ENCODE measurements around the gene SLC4A1.

Gene SLC4A1

DNA sequence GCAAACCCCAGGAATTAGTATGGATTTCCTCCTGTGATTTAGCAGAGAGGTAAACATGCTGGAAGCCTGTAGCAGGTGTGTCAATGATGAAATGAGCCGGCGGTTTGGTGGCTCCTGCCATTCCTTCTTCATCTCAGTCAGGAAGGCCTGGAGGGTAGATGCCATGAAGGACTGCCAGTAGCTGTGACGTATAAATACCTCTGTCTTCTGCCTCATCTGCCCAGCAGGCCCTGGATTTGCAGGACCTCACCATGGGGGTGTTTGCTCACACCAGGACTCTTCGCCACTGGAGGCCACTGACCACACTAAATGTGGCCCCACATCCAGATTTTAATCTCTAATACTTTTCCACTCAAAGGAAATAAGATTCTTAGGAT lies 16.1 kb upstream of the SLC4A1 start:
- in situ Hi-C loops (cut with MboI; ENCODE audit: low sequenced_read_pairs), result no loop called here

- in situ Hi-C loops (cut with MboI; ENCODE audit: low sequenced_read_pairs), result no loop called here
Measured at GRCh38 chr17:44283344-44284023, 15.5 kb upstream of the SLC4A1 start.

DNA sequence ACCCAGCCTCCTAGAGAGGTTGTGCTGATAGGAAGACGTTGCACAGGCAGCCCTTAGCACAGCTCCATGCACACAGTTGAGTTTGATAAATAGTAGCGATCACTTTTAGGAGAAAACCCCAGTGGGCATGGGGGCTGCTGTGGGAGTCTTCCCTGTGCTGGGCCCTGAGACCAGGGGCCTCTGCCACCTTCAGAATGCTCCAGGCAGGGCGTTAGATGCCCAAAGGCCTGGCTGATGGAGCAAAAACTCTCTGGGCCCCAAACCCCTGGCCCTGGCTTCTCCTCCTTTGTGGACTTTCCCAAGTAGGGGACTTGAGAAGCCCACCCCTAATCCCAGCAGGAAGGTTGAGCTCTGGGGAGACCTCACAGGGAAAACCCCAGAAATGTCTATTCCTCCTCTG lies 14.3 kb upstream of the SLC4A1 start:
- in situ Hi-C loops (cut with MboI; ENCODE audit: low sequenced_read_pairs), result no loop called here

- in situ Hi-C loops (cut with MboI; ENCODE audit: low sequenced_read_pairs), result no loop called here
Measured at GRCh38 chr17:44281570-44281969, 13.6 kb upstream of the SLC4A1 start.

GRCh38 chr17:44280392-44280937 lies 12.5 kb upstream of the SLC4A1 start:
- in situ Hi-C loops (cut with MboI; ENCODE audit: low sequenced_read_pairs), result no loop called here

GRCh38 chr17:44279666-44280391 lies 11.9 kb upstream of the SLC4A1 start:
- in situ Hi-C loops (cut with MboI; ENCODE audit: low sequenced_read_pairs), result no loop called here

DNA sequence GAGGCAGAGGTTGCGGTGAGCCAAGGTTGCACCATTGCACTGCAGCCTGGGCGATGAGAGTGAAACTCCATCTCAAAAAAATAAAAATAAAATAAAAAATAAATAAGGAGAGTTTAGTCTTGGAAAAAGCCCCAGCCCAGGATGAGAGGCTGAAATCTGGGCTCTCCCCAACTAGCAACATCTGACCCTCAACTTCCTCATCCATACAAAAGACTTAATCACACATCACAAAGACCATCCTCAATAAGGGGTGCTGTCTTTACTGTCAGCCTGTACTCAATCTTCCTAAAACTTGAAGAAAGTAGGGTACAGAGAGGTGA lies 11.4 kb upstream of the SLC4A1 start:
- in situ Hi-C loops (cut with MboI; ENCODE audit: low sequenced_read_pairs), result no loop called here

DNA sequence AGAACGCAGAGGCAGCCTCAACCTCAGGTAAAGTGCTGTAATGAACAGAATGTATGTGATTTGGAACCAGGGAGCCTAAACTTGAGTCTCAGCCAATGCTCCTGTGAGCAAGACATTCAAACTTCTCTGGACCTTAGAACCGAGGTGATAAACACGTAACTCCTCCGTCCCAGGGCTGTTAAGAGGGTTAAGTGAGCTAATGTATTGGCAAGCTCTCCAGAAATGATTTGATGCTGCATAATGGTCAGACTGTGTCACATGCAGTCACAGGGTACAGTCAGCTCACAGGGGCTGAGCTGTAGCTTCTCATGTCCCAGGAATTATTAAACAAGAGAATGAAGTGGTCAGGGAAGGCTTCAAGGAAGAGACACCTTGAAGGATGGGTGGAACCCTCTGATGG lies 10.0 kb upstream of the SLC4A1 start:
- in situ Hi-C loops (cut with MboI; ENCODE audit: low sequenced_read_pairs), result no loop called here

- in situ Hi-C loops (cut with MboI; ENCODE audit: low sequenced_read_pairs), result no loop called here
Measured at GRCh38 chr17:44273607-44274006, 5.7 kb upstream of the SLC4A1 start.

DNA sequence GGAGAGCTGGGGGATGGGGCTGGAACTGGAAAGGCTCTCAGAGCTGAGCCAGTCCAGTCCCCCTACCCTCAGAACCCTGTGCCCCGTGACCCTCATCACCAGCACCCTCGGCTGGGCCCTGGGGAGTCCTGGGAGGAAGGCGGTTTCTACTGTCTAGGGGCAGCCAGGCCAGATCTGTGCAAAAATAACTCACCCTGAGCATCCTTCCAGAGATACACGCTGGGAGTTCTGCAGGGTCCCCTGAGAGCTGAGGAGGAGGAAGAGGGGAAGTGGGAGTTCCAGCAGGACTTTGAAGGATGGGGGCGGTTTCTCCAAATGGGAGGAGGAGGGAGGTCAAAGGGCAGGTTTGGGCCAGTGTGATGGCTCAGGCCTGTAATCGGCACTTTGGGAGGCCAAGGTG lies 5.0 kb upstream of the SLC4A1 start:
- in situ Hi-C loops (cut with MboI; ENCODE audit: low sequenced_read_pairs), result no loop called here

GRCh38 chr17:44272321-44272951 lies 4.5 kb upstream of the SLC4A1 start:
- in situ Hi-C loops (cut with MboI; ENCODE audit: low sequenced_read_pairs), result no loop called here

DNA sequence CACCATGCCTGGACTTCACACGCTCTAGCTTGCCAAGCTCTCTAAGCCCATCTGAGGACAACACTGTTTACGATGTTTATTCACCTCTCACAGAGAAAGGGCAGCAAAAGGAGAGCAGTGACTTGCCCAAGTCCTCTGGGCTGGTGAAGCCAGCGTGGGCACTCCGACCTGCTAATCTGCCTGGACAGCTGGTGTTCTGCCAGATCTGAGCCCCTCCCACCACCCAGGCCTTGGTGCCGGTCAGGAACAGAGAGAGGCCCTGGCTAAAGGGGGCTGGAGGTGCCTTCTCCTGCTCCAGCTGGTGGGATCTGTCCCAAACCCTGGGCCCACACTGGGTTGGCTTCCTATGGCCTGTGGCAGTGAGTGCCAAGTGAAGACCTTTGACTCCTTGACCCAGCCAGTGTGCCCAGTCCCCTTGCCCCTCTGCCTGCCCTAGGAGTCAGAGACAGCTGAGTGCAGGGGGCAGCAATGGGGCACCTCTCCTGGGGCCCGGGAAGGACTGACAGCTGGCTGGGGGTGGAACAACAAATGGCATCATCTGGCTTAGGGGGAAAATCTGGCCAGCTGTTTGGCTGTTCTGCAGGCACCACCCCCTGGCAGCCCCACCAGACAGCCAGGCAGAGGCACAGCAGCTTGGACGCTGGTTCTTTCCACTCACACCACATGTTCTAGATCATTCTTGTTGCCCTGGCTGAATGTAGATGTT lies 1.8 kb upstream of the SLC4A1 start:
- in situ Hi-C loops (cut with MboI; ENCODE audit: low sequenced_read_pairs), result no loop called here

DNA sequence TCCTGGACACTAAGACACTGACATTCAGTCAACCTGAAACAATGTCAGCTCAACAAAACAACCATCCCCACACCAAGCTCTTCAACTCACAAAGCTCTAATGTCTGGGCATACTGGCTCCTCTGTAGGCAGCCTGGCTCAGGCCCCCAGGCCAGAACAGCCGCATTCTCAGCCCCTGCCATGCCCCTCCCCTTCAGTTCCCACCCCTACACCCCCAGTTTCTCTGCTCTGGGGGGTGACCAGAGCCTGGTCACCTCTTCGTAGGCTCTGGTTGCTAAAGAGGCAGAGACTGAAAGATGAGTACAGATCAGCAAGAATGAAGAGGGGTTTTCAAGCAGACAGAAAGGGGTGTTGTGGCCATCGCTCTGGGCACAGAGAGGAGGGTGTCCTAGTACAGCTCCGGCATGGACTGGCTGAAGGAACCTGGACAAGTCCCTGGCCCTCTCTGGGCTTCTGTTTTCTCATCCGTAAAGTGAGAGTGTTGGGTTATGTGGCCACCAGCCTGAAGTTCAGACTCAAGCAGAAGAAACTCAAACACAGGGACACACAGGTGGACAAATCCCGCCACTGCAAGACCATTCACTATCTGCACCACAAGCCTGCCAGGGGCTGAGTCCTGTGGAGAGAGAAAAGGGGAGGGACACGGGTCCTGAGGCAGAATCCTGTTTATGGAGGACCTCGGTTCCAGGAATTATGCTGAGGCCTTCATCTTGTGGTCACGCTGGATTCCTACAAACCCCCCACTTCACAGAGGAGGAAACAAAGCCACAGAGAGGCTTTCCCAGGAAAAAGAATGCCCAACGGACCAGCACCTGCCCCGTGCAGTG lies 987 bp upstream of the SLC4A1 start:
- in situ Hi-C loops (cut with MboI; ENCODE audit: low sequenced_read_pairs), result no loop called here

DNA sequence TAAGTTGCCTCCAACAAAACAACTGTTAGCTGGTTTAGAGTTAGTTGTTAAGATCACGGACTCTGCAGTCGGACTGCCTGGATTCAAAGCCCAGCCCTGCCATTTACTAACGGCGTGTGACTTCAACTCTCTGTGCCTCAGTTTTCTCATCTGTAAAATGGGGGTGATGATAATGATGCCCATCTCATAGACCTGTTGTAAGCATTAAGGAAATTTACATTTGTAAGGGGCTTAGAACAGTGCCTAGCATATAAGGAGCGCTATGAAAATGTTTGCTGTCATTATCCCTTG lies 825 bp downstream of the SLC4A1 start:
- in situ Hi-C loops (cut with MboI; ENCODE audit: low sequenced_read_pairs), result no loop called here

GRCh38 chr17:44266402-44267164 lies 1.4 kb downstream of the SLC4A1 start:
- in situ Hi-C loops (cut with MboI; ENCODE audit: low sequenced_read_pairs), result no loop called here

DNA sequence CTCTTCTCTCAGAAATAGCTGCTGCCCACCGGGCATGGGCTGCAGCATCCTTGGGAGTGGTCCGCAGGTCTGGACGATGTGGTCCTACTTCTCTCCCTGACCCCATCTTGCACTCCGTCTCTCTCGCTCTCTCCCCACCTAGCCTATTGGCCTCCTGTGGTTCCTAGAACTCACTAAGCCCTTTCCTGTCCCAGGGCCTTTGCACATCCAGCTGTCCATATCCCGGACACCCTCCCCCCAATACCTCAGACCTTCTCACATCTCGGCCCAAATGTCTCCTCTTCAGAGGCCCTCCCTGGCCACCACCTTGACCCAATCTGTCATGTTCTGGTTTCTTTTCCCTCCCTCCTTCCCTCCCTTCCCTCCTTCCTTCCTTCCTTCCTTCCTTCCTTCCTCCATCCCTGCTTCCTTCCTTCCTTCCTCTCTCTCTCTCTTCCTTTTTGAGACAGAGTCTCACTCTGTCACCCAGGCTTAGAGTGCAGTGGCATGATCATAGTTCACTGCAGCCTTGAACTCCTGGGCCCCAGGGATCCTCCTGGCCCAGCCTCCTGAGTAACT lies 4.5 kb downstream of the SLC4A1 start:
- in situ Hi-C loops (cut with MboI; ENCODE audit: low sequenced_read_pairs), result no loop called here

- in situ Hi-C loops (cut with MboI; ENCODE audit: low sequenced_read_pairs), result no loop called here
Measured at GRCh38 chr17:44262654-44263225, 5.2 kb downstream of the SLC4A1 start.

DNA sequence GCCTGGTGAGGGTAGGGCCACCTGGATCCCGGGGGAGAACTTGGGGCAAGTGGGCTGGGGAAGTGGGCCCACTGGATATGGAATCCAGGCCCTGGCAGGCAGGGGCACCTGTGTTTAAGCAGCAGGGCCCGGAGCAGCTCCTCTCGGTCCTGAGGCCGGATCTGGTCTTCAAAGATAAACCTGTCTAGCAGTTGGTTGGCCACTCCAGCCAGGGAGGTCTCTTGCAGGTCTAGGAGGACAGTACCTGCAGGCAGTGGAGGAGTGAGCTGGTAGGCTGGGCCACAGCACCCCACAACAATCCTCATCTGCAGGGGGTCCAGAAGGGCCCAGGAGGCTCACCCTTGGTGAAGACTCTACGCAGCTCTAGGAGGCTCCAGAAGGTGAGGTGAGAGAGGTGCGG lies 7.6 kb downstream of the SLC4A1 start:
- in situ Hi-C loops (cut with MboI; ENCODE audit: low sequenced_read_pairs), result no loop called here

DNA sequence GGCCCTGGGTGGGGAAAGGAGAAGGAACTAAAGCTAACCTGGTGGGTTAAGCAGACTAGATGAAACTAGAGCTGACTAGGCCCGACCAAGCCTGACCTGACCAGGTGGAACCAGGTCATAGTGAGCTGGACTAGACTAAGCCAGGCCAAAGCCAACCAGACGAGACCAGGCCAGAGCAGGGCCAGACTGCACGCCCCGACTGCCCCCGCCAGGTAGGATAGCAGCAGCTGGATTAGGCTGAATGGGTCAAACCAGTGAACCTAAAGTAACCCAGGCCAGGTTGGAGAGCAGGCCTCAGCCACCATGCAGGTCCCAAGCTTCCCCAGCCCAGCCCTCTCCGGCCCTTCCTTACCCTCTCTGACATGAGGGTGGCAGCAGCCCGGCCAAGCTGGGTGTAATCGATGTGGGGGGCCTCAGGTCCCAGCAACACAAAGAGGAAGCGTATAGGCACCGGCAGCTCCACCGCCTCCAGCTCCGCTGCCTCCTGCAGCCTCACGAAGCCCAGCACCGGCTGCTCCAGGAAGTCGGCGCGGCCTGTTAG lies 9.1 kb downstream of the SLC4A1 start:
- in situ Hi-C loops (cut with MboI; ENCODE audit: low sequenced_read_pairs), result no loop called here

Data from hTERT RPE-1 (cell line).